H9 (cell line): ENCODE data around the gene KCNMA1. TPM values are rescaled to one million over a fixed set of nuclear protein-coding genes. Genes with fewer than 3 reads are reported as not detected.

Experiments used
- DNase-seq: peaks from one replicate; pipeline ENCODE4 v3.0.0-alpha.2; 2017
- H2AFZ ChIP-seq: one replicate; pipeline ENCODE4 v1.6.1; 2013; ENCODE audit warnings: mild to moderate bottlenecking, low read length, control low read depth, moderate library complexity
- H2AK5ac ChIP-seq: 2 replicates; pipeline ENCODE4 v1.6.1; 2013; ENCODE audit warnings: low read length, control low read depth, mixed read lengths; ENCODE audit not compliant: insufficient read length
- H2BK120ac ChIP-seq: one replicate; pipeline ENCODE4 v1.6.1; 2013; ENCODE audit warnings: low read depth, mild to moderate bottlenecking, low read length, control low read depth, inconsistent platforms; ENCODE audit not compliant: poor library complexity, severe bottlenecking
- H2BK12ac ChIP-seq: 2 replicates; pipeline ENCODE4 v1.6.1; 2013; ENCODE audit warnings: low read length, control low read depth, mixed read lengths, low read depth; ENCODE audit not compliant: insufficient read length
- H2BK15ac ChIP-seq: 2 replicates; pipeline ENCODE4 v1.6.1; 2013; ENCODE audit warnings: low read depth, low read length, control low read depth
- H2BK20ac ChIP-seq: one replicate; pipeline ENCODE4 v1.6.1; 2013; ENCODE audit warnings: low read depth, mild to moderate bottlenecking, low read length, control low read depth, inconsistent platforms; ENCODE audit not compliant: poor library complexity, severe bottlenecking
- H2BK5ac ChIP-seq: 2 replicates; pipeline ENCODE4 v1.6.1; 2013; ENCODE audit warnings: low read length, control low read depth, mixed read lengths; ENCODE audit not compliant: insufficient read length
- H3K14ac ChIP-seq: 2 replicates; pipeline ENCODE4 v1.6.1; 2013; ENCODE audit warnings: low read length, control low read depth; ENCODE audit not compliant: insufficient read depth
- H3K18ac ChIP-seq: 2 replicates; pipeline ENCODE4 v1.6.1; 2013; ENCODE audit warnings: low read depth, mild to moderate bottlenecking, mixed read lengths, low read length, control low read depth; ENCODE audit not compliant: insufficient read length
- H3K23ac ChIP-seq: 2 replicates; pipeline ENCODE4 v1.6.1; 2013; ENCODE audit warnings: low read length, control low read depth, mixed read lengths, low read depth; ENCODE audit not compliant: insufficient read length
- H3K23me2 ChIP-seq: 2 replicates; pipeline ENCODE4 v1.6.1; 2013; ENCODE audit warnings: low read depth, mild to moderate bottlenecking, mixed read lengths, low read length, control low read depth; ENCODE audit not compliant: insufficient read length, poor library complexity, severe bottlenecking
- H3K27ac ChIP-seq: 2 replicates; pipeline ENCODE4 v1.5.1; 2013; ENCODE audit warnings: low read length, control low read depth, mixed read lengths, low read depth; ENCODE audit not compliant: insufficient read length
- H3K27me3 ChIP-seq: 2 replicates; pipeline ENCODE4 v1.6.1; 2013; ENCODE audit warnings: low read length, control low read depth, inconsistent platforms; ENCODE audit not compliant: insufficient read depth
- H3K4ac ChIP-seq: 2 replicates; pipeline ENCODE4 v1.6.1; 2013; ENCODE audit warnings: low read depth, mild to moderate bottlenecking, control low read depth, inconsistent platforms, low read length, moderate library complexity
- H3K4me1 ChIP-seq: 2 replicates; pipeline ENCODE4 v1.6.1; 2013; ENCODE audit warnings: low read length, control low read depth, inconsistent platforms; ENCODE audit not compliant: insufficient read depth
- H3K4me2 ChIP-seq: 2 replicates; pipeline ENCODE4 v1.6.1; 2013; ENCODE audit warnings: low read length, control low read depth, mixed read lengths; ENCODE audit not compliant: insufficient read length, insufficient read depth
- H3K56ac ChIP-seq: 2 replicates; pipeline ENCODE4 v1.6.1; 2013; ENCODE audit warnings: low read depth, mild to moderate bottlenecking, mixed read lengths, low read length, control low read depth; ENCODE audit not compliant: insufficient read length
- H3K79me1 ChIP-seq: 2 replicates; pipeline ENCODE4 v1.6.1; 2013; ENCODE audit warnings: low read depth, mild to moderate bottlenecking, moderate library complexity, low read length, control low read depth, inconsistent platforms; ENCODE audit not compliant: insufficient read depth, poor library complexity, severe bottlenecking
- H3K79me2 ChIP-seq: 2 replicates; pipeline ENCODE4 v1.6.1; 2013; ENCODE audit warnings: low read length, control low read depth, inconsistent platforms; ENCODE audit not compliant: insufficient read depth
- H3K9ac ChIP-seq: 2 replicates; pipeline ENCODE4 v1.6.1; 2013; ENCODE audit warnings: low read length, control low read depth, mixed read lengths; ENCODE audit not compliant: insufficient read length; ENCODE audit errors: extremely low read depth
- H3K9me3 ChIP-seq: one replicate; pipeline ENCODE4 v1.6.1; 2013; ENCODE audit warnings: low read depth, low read length, inconsistent platforms; ENCODE audit not compliant: control insufficient read depth
- H3T11ph ChIP-seq: one replicate; pipeline ENCODE4 v1.6.1; 2013; ENCODE audit warnings: mild to moderate bottlenecking, low read length, control low read depth, inconsistent platforms
- H4K20me1 ChIP-seq: one replicate; pipeline ENCODE4 v1.6.1; 2013; ENCODE audit not compliant: control insufficient read depth, insufficient read length, insufficient read depth
- H4K5ac ChIP-seq: 2 replicates; pipeline ENCODE4 v1.6.1; 2013; ENCODE audit warnings: low read depth, mild to moderate bottlenecking, mixed read lengths, low read length, control low read depth; ENCODE audit not compliant: insufficient read length
- H4K8ac ChIP-seq: replicated peaks from 2 replicates; pipeline ENCODE4 v1.6.1; 2013; ENCODE audit warnings: low read length, control low read depth, mixed read lengths, low read depth; ENCODE audit not compliant: insufficient read length
- H4K91ac ChIP-seq: 2 replicates; pipeline ENCODE4 v1.6.1; 2013; ENCODE audit warnings: low read depth, mild to moderate bottlenecking, moderate library complexity, mixed read lengths, low read length, control low read depth; ENCODE audit not compliant: insufficient read length
- H3K27ac Mint-ChIP-seq, 3 experiments: 2 replicates in 2 of 3; 3 replicates in 1 of 3; pipeline ENCODE4 v1.8.0; 2020 to 2021; ENCODE audit warnings: mixed read lengths in 3 of 3, mild to moderate bottlenecking in 1 of 3, moderate library complexity in 1 of 3
- H3K27me3 Mint-ChIP-seq: 2 replicates; pipeline ENCODE4 v1.8.0; 2021; ENCODE audit warnings: low read depth, mild to moderate bottlenecking, moderate library complexity, mixed read lengths
- H3K36me3 Mint-ChIP-seq, 3 experiments: 2 replicates in 2 of 3; 3 replicates in 1 of 3; pipeline ENCODE4 v1.8.0; 2020 to 2021; ENCODE audit warnings: low read depth in 3 of 3, mixed read lengths in 3 of 3; ENCODE audit not compliant: insufficient read depth in 1 of 3
- H3K4me1 Mint-ChIP-seq, 2 experiments: 2 replicates each; pipeline ENCODE4 v1.8.0; 2020; ENCODE audit warnings: mixed read lengths in 2 of 2
- H3K4me3 Mint-ChIP-seq, 2 experiments: 2 replicates in 1 of 2; 3 replicates in 1 of 2; pipeline ENCODE4 v1.8.0; 2020 to 2021; ENCODE audit warnings: mild to moderate bottlenecking in 2 of 2, mixed read lengths in 2 of 2, moderate library complexity in 1 of 2
- H3K9me3 Mint-ChIP-seq, 2 experiments: 2 replicates in 1 of 2; 3 replicates in 1 of 2; pipeline ENCODE4 v1.8.0; 2020; ENCODE audit warnings: mild to moderate bottlenecking in 2 of 2, mixed read lengths in 2 of 2, moderate library complexity in 1 of 2
- CTCF ChIP-seq: fragments of 200-600 bp; sonication (generic); conservative IDR thresholded peaks from 3 replicates; pipeline ENCODE4 v1.8.0; 2021; ENCODE audit warnings: antibody characterized with exemption, mild to moderate bottlenecking
- total RNA-seq: library from RNA; stranded (reverse); gene quantifications from 2 replicates; pipeline ENCODE4 v1.2.1, GENCODE V29; 2021

The KCNMA1 gene
- total RNA-seq, 1 experiment from 2014 or later: 2.0 TPM

- H3K4me2 ChIP-seq: no peak overlapping the region
- H3T11ph ChIP-seq: no peak overlapping the region
- H4K8ac ChIP-seq: no peak overlapping the region
- no peaks in the 10 kb centered on the region for H3K23me2 ChIP-seq
- no peak for DNase-seq
- H3K36me3 Mint-ChIP-seq: no peaks in the 10 kb centered on the region
- H3K14ac ChIP-seq: no peak overlapping the region
- H2BK120ac ChIP-seq: no peak overlapping the region
- H3K27me3 Mint-ChIP-seq: no peaks in the 10 kb centered on the region
- no peak overlapping the region for H2BK15ac ChIP-seq
- H3K56ac ChIP-seq: no peak overlapping the region
- no peak overlapping the region for H2BK12ac ChIP-seq
- H3K27ac Mint-ChIP-seq: no peak overlapping the region
- H3K9me3 ChIP-seq: no peaks in the 10 kb centered on the region
- no peak overlapping the region for H2BK5ac ChIP-seq
- no peak overlapping the region for H2BK20ac ChIP-seq
- H4K91ac ChIP-seq: no peak overlapping the region
- no peaks in the 10 kb centered on the region for H3K79me1 ChIP-seq
- H3K9ac ChIP-seq: no peak overlapping the region
- H3K4me1 ChIP-seq: no peaks in the 10 kb centered on the region
- no peak overlapping the region for H3K27ac ChIP-seq
- no peak overlapping the region for H3K23ac ChIP-seq
- H3K9me3 Mint-ChIP-seq: peaks cover 0 to 3% of the 10 kb centered on the region in 2 experiments; a peak in 3 of 5 replicates
- TF ChIP-seq CTCF: no peak
- H4K5ac ChIP-seq: no peak overlapping the region
- H3K79me2 ChIP-seq: no peaks in the 10 kb centered on the region
- H3K4me1 Mint-ChIP-seq: peaks cover 0 to 4% of the 10 kb centered on the region in 2 experiments; a peak in 2 of 4 replicates
- H4K20me1 ChIP-seq: no peaks in the 10 kb centered on the region
- H2AFZ ChIP-seq: no peak overlapping the region
- H2AK5ac ChIP-seq: no peak overlapping the region
- no peaks in the 10 kb centered on the region; the same call in 1 of the 2 replicates for H3K27me3 ChIP-seq
- no peak overlapping the region for H3K4ac ChIP-seq
- H3K4me3 Mint-ChIP-seq: no peak overlapping the region
- no peak overlapping the region for H3K18ac ChIP-seq
These were observed 95.7 kb downstream of the KCNMA1 start for GRCh38 chr10:77541944-77542343.
